Esophagus muscularis mucosa (tissue), 4 donors: ENCODE measurements around the gene XRCC4.

Source experiments
- EP300 ChIP-seq: sonication (generic); formaldehyde crosslinking; IDR thresholded peaks from one replicate; pipeline ENCODE4 v1.6.1; 2017; ENCODE audit warnings: antibody characterized with exemption
- POLR2A ChIP-seq: fragments of 450-650 bp; IDR thresholded peaks from one replicate; pipeline ENCODE4 v1.6.1; 2017; ENCODE audit warnings: antibody characterized with exemption, moderate library complexity, mild to moderate bottlenecking, low read depth
- POLR2AphosphoS5 ChIP-seq, 2 donors: sonication (generic); formaldehyde crosslinking; IDR thresholded peaks; one replicate each; pipeline ENCODE4 v1.6.1; 2017; ENCODE audit warnings: antibody characterized with exemption in 2 of 2
- TF ChIP-seq, protein P1 (sequence below), 3 experiments: fragments of 200-600 bp in 2 of 3; fragments of 450-650 bp in 1 of 3; sonication (generic) in 2 of 3; IDR thresholded peaks; one replicate each; pipeline ENCODE4 v1.5.1; 2017 to 2019; ENCODE audit warnings: antibody characterized with exemption in 3 of 3, mild to moderate bottlenecking in 2 of 3, moderate library complexity in 1 of 3

DNA sequence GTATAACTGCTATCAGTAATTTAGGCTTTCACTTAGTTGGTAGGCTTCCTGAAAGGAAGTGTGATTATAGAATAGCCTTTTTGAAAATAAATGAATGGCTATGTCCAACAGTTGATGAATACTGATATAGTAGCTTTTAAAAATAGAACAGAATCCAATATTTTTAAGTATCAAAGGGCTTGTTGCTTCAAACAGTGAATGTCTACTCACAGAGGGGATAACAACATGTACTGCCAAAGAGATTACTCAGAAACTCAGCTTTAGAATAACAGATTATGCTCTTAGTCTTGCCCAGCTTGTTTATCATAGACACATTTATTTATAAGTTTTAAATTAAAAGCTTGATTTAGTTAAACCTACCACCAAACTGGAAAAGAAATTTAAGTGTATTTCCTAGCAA lies 132.6 kb downstream of the XRCC4 start:
- TF ChIP-seq, protein P1, sequence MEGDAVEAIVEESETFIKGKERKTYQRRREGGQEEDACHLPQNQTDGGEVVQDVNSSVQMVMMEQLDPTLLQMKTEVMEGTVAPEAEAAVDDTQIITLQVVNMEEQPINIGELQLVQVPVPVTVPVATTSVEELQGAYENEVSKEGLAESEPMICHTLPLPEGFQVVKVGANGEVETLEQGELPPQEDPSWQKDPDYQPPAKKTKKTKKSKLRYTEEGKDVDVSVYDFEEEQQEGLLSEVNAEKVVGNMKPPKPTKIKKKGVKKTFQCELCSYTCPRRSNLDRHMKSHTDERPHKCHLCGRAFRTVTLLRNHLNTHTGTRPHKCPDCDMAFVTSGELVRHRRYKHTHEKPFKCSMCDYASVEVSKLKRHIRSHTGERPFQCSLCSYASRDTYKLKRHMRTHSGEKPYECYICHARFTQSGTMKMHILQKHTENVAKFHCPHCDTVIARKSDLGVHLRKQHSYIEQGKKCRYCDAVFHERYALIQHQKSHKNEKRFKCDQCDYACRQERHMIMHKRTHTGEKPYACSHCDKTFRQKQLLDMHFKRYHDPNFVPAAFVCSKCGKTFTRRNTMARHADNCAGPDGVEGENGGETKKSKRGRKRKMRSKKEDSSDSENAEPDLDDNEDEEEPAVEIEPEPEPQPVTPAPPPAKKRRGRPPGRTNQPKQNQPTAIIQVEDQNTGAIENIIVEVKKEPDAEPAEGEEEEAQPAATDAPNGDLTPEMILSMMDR (IDR thresholded peaks at IDR 0.05) = no peak
- TF ChIP-seq POLR2AphosphoS5 (IDR thresholded peaks at IDR 0.05) (no peak), POLR2A (no peak), EP300 (no peak)
